GM23338 (cell line): Measurements from ENCODE around the gene TRIM59.

Source experiments
- CREB1 ChIP-seq: fragments of 250-450 bp; sonication (Bioruptor Pico); IDR thresholded peaks from 2 replicates; pipeline ENCODE4 v1.5.0; 2020; ENCODE audit warnings: low read depth, mild to moderate bottlenecking, moderate library complexity
- CTCF ChIP-seq, 2 experiments: fragments of 200-600 bp in 1 of 2; sonication (generic) in 1 of 2; conservative IDR thresholded peaks; 2 replicates each; pipeline versions ENCODE4 v1.5.1 to v1.6.1; 2016 to 2017; ENCODE audit warnings: antibody characterized with exemption in 2 of 2, low read depth in 2 of 2, mild to moderate bottlenecking in 2 of 2, moderate library complexity in 1 of 2
- EZH2 ChIP-seq: fragments of 200-600 bp; sonication (generic); IDR thresholded peaks from one replicate; pipeline ENCODE4 v1.8.0; 2017; ENCODE audit warnings: antibody characterized with exemption, mild to moderate bottlenecking, low read depth; ENCODE audit not compliant: unreplicated experiment
- EZH2phosphoT487 ChIP-seq: fragments of 200-600 bp; sonication (generic); IDR thresholded peaks from one replicate; pipeline ENCODE4 v1.8.1; 2018; ENCODE audit warnings: antibody characterized with exemption; ENCODE audit not compliant: unreplicated experiment
- JUNB ChIP-seq: IDR thresholded peaks from one replicate; pipeline ENCODE4 v1.6.1; 2016; ENCODE audit warnings: antibody characterized with exemption; ENCODE audit not compliant: unreplicated experiment
- POLR2AphosphoS5 ChIP-seq: IDR thresholded peaks from 2 replicates; pipeline ENCODE4 v1.6.1; 2016; ENCODE audit warnings: antibody characterized with exemption, low read depth
- ZNF331 ChIP-seq: fragments of 250-450 bp; sonication (Bioruptor Pico); IDR thresholded peaks from 2 replicates; pipeline ENCODE4 v1.5.0; 2020; ENCODE audit warnings: low read depth, mild to moderate bottlenecking, moderate library complexity
- TF ChIP-seq, protein P1 (sequence below): IDR thresholded peaks from one replicate; pipeline ENCODE4 v1.6.1; 2018; ENCODE audit warnings: antibody characterized with exemption; ENCODE audit not compliant: unreplicated experiment

GRCh38 chr3:160448845-160449635, 546 bp downstream of the TRIM59 start:
- TF ChIP-seq CTCF (conservative IDR thresholded peaks at IDR 0.05; ENCODE audit: low read depth in 2 of 2) (no peak), POLR2AphosphoS5 (no peak), EZH2 (no peak), ZNF331 (no peak), EZH2phosphoT487 (no peak), JUNB (no peak), CREB1 (CRISPR knock-in tag) (no peak)
- TF ChIP-seq, protein P1, sequence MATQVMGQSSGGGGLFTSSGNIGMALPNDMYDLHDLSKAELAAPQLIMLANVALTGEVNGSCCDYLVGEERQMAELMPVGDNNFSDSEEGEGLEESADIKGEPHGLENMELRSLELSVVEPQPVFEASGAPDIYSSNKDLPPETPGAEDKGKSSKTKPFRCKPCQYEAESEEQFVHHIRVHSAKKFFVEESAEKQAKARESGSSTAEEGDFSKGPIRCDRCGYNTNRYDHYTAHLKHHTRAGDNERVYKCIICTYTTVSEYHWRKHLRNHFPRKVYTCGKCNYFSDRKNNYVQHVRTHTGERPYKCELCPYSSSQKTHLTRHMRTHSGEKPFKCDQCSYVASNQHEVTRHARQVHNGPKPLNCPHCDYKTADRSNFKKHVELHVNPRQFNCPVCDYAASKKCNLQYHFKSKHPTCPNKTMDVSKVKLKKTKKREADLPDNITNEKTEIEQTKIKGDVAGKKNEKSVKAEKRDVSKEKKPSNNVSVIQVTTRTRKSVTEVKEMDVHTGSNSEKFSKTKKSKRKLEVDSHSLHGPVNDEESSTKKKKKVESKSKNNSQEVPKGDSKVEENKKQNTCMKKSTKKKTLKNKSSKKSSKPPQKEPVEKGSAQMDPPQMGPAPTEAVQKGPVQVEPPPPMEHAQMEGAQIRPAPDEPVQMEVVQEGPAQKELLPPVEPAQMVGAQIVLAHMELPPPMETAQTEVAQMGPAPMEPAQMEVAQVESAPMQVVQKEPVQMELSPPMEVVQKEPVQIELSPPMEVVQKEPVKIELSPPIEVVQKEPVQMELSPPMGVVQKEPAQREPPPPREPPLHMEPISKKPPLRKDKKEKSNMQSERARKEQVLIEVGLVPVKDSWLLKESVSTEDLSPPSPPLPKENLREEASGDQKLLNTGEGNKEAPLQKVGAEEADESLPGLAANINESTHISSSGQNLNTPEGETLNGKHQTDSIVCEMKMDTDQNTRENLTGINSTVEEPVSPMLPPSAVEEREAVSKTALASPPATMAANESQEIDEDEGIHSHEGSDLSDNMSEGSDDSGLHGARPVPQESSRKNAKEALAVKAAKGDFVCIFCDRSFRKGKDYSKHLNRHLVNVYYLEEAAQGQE = no peak
